ENCODE results near the gene RGS4.

DNA sequence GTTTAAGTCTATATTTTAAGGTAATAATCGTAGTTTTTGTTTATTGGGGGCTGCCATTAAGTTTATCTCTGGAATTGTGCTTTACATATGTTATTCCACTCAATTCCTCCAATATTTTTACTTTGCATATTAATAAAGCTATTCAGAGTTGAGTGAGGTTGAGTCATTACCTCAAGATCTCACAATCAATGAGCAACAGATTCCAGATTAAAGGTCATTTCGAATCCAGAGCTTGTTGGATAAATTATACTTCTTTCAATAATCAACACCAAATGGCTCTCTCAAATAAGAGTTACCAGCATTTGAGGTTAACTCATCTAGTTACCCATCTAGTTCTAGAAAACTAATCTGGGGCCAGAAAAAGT lies 16.7 kb downstream of the RGS4 start:
- TF ChIP-seq, protein P1, sequence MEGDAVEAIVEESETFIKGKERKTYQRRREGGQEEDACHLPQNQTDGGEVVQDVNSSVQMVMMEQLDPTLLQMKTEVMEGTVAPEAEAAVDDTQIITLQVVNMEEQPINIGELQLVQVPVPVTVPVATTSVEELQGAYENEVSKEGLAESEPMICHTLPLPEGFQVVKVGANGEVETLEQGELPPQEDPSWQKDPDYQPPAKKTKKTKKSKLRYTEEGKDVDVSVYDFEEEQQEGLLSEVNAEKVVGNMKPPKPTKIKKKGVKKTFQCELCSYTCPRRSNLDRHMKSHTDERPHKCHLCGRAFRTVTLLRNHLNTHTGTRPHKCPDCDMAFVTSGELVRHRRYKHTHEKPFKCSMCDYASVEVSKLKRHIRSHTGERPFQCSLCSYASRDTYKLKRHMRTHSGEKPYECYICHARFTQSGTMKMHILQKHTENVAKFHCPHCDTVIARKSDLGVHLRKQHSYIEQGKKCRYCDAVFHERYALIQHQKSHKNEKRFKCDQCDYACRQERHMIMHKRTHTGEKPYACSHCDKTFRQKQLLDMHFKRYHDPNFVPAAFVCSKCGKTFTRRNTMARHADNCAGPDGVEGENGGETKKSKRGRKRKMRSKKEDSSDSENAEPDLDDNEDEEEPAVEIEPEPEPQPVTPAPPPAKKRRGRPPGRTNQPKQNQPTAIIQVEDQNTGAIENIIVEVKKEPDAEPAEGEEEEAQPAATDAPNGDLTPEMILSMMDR (IDR thresholded peaks at IDR 0.05) = no peak
- TF ChIP-seq POLR2AphosphoS5 (IDR thresholded peaks at IDR 0.05) = no peak
- no peak for TF ChIP-seq POLR2A (IDR thresholded peaks at IDR 0.05)
